Measurements from ENCODE around the gene TMEM258. TPM values are rescaled to one million over a fixed set of nuclear protein-coding genes. Genes with fewer than 3 reads are reported as not detected.

The TMEM258 gene
- total and polyA plus RNA-seq, 9 of the 15 experiments (the other 6 are each of a cell fraction or from before 2014, with no cell fraction given): 97.2 to 856 (median 231) TPM

DNA sequence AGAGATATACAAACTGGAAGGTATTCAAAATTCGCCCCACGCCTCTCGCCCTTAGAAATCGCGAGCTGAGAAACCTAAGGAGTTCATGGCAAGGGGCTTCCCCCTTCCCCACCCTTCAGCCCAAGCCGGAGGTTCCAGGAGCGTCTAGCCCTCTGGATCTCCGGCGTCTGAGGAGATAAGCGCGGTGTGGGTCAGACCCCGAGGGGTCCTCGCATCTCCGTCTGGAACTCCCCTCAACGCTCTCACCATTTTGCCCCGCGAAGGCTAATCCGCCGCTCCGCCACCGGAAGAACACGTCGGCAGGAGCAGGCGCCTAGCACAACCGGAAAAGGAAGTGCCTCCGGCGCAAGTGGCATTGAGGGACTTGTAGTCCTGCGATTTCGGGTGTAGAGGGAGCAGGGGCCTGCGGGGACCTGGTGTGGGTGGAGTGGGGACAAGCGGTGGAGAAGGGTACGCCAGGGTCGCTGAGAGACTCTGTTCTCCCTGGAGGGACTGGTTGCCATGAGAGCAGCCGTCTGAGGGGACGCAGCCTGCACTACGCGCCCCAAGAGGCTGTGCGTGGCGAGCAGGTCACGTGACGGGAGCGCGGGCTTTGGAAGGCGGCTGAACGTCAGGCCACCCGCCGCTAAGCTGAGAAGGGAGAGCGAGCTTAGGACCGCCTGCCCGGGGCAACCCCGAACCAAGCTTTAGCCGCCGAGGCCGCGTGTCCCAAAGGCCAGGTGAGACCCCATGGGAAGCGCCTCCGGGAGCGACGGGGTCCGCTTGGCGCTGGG is at the start of gene TMEM258, which contains the start of gene FEN1 (continued):
- TF ChIP-seq, protein P1, sequence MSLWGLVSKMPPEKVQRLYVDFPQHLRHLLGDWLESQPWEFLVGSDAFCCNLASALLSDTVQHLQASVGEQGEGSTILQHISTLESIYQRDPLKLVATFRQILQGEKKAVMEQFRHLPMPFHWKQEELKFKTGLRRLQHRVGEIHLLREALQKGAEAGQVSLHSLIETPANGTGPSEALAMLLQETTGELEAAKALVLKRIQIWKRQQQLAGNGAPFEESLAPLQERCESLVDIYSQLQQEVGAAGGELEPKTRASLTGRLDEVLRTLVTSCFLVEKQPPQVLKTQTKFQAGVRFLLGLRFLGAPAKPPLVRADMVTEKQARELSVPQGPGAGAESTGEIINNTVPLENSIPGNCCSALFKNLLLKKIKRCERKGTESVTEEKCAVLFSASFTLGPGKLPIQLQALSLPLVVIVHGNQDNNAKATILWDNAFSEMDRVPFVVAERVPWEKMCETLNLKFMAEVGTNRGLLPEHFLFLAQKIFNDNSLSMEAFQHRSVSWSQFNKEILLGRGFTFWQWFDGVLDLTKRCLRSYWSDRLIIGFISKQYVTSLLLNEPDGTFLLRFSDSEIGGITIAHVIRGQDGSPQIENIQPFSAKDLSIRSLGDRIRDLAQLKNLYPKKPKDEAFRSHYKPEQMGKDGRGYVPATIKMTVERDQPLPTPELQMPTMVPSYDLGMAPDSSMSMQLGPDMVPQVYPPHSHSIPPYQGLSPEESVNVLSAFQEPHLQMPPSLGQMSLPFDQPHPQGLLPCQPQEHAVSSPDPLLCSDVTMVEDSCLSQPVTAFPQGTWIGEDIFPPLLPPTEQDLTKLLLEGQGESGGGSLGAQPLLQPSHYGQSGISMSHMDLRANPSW (CRISPR knock-in tag; IDR thresholded peaks at IDR 0.05): 0 out of 2 replicates have a peak, but pooled peaks have one; percentile 46
- TF ChIP-seq ATF1 (CRISPR knock-in tag; IDR thresholded peaks at IDR 0.05): no peak; the same call in 1 of the 2 replicates
- TF ChIP-seq ATF1 (tag; IDR thresholded peaks at IDR 0.05): peak; percentile 91
- TF ChIP-seq ZNF76 (CRISPR knock-in tag; IDR thresholded peaks at IDR 0.05; ENCODE audit: borderline replicate concordance): no peak
- TF ChIP-seq ZNF174 (CRISPR knock-in tag; IDR thresholded peaks at IDR 0.05): no peak
- TF ChIP-seq RBM17 (IDR thresholded peaks at IDR 0.05; ENCODE audit: borderline replicate concordance, low read depth, low read length): no peak
- TF ChIP-seq ARID1B (IDR thresholded peaks at IDR 0.05): no peak
- TF ChIP-seq, protein P2, sequence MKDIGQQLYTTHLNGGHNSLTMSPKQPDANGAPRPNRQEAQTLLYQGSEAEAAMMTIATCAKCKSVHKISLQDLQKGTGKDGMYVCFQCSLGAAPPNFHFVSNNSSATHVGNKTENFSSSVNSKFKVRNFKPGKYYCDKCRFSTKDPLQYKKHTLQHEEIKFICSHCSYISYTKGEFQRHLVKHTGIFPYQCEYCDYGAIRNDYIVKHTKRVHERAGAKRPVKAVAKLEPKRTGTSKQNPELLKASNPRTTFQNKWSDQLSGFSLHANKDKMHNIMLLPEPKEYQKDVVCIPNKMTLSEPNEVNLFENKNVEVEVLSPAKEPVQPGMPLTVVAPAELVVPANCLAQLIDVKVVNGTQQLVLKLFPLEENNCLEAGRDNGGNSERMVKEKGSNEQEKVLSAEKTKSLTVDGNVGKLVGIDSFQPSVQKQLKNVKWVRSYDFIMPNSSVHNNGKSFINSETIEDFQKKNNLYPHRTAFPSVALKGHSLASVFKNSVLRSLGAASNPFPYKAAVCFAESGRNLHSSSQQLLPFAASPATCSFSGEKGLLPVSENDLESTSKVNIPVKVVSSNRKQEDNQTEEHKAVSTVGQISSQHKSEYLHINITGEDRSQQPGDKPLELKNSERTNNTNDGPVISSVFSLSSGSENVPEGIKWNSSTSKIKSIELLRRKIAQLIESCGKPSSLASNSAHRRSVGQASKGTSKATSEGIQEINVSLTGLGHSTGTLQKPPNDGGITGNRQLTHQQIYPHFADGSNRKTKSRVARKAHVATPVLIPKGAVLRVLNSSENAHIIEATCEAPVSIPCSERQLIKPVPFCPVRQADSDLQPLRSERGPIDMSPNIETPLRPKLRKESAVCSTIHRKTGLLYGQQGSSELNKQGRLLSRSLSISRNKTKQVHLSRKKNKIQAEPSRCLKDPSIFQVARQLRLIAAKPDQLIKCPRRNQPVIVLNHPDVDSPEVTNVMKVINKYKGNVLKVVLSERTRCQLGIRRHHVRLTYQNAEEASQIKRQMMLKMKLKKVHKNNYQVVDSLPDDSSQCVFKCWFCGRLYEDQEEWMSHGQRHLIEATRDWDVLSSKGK (CRISPR knock-in tag; IDR thresholded peaks at IDR 0.05): no peak
- TF ChIP-seq JUN (IDR thresholded peaks at IDR 0.05; ENCODE audit: borderline replicate concordance, low read depth, low read length): 0 out of 2 replicates have a peak, but pooled peaks have one; percentile 13
- peak; percentile 88 for TF ChIP-seq JUN (CRISPR knock-in tag; IDR thresholded peaks at IDR 0.05; ENCODE audit: borderline replicate concordance)
- TF ChIP-seq SMC3 (conservative IDR thresholded peaks at IDR 0.05; ENCODE audit: insufficient read depth, low read depth, low read length): no peak
- 0 out of 2 replicates have a peak, but pooled peaks have one; percentile 11 for TF ChIP-seq ZNF764 (CRISPR knock-in tag; IDR thresholded peaks at IDR 0.05; ENCODE audit: low read depth)
- TF ChIP-seq, protein P3, sequence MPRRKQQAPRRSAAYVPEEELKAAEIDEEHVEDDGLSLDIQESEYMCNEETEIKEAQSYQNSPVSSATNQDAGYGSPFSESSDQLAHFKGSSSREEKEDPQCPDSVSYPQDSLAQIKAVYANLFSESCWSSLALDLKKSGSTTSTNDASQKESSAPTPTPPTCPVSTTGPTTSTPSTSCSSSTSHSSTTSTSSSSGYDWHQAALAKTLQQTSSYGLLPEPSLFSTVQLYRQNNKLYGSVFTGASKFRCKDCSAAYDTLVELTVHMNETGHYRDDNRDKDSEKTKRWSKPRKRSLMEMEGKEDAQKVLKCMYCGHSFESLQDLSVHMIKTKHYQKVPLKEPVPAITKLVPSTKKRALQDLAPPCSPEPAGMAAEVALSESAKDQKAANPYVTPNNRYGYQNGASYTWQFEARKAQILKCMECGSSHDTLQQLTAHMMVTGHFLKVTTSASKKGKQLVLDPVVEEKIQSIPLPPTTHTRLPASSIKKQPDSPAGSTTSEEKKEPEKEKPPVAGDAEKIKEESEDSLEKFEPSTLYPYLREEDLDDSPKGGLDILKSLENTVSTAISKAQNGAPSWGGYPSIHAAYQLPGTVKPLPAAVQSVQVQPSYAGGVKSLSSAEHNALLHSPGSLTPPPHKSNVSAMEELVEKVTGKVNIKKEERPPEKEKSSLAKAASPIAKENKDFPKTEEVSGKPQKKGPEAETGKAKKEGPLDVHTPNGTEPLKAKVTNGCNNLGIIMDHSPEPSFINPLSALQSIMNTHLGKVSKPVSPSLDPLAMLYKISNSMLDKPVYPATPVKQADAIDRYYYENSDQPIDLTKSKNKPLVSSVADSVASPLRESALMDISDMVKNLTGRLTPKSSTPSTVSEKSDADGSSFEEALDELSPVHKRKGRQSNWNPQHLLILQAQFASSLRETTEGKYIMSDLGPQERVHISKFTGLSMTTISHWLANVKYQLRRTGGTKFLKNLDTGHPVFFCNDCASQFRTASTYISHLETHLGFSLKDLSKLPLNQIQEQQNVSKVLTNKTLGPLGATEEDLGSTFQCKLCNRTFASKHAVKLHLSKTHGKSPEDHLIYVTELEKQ (CRISPR knock-in tag; IDR thresholded peaks at IDR 0.05): no peak
- TF ChIP-seq ETS2 (tag; IDR thresholded peaks at IDR 0.05; ENCODE audit: borderline replicate concordance, poor library complexity, severe bottlenecking): no peak
- TF ChIP-seq NFATC3 (IDR thresholded peaks at IDR 0.05): no peak
- 0 out of 2 replicates have a peak, but pooled peaks have one; percentile 15 for TF ChIP-seq ZSCAN32 (CRISPR knock-in tag; IDR thresholded peaks at IDR 0.05)
- peak; percentile 90 for TF ChIP-seq ZNF644 (tag; IDR thresholded peaks at IDR 0.05; ENCODE audit: low read depth)
- no peak for TF ChIP-seq TAL1 (IDR thresholded peaks at IDR 0.05)
- peak; percentile 16; the same call in 1 of the 2 replicates for TF ChIP-seq MXI1 (IDR thresholded peaks at IDR 0.05; ENCODE audit: low read depth, low read length)

Measured in K562 (cell line).